C4-2B (cell line): Measurements from ENCODE around the gene ATAD1.
"Not testable (repeated sequence)": the region's sequence is repeated elsewhere in the genome, so short reads cannot be mapped to it uniquely, and the experiment has no call there.

ENCODE experiments used
- ZFX ChIP-seq: fragments of 450-650 bp; IDR thresholded peaks from 2 replicates; pipeline ENCODE4 v1.6.1; 2017
- TF ChIP-seq, protein P1 (sequence below): fragments of 450-650 bp; conservative IDR thresholded peaks from 2 replicates; pipeline ENCODE4 v1.5.1; 2017; ENCODE audit warnings: mild to moderate bottlenecking

DNA sequence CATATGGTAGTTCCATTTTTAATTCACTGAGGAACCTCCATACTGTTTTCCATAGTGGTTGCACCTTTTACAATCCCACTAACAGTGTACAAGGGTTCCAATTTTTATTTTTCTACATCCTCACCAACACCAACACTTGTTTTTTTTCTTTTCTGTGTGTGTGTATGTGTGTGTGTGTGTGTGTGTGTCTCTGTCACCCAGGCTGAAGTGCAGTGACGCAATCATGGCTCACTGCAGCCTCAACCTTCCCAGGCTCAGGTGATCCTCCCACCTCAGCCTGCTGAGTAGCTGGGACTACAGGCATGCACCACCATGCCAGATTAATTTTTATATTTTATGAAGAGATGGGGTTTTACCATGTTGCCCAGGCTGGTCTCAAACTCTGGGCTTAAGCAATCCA, 79.8 kb downstream of the ATAD1 start:
- TF ChIP-seq, protein P1, sequence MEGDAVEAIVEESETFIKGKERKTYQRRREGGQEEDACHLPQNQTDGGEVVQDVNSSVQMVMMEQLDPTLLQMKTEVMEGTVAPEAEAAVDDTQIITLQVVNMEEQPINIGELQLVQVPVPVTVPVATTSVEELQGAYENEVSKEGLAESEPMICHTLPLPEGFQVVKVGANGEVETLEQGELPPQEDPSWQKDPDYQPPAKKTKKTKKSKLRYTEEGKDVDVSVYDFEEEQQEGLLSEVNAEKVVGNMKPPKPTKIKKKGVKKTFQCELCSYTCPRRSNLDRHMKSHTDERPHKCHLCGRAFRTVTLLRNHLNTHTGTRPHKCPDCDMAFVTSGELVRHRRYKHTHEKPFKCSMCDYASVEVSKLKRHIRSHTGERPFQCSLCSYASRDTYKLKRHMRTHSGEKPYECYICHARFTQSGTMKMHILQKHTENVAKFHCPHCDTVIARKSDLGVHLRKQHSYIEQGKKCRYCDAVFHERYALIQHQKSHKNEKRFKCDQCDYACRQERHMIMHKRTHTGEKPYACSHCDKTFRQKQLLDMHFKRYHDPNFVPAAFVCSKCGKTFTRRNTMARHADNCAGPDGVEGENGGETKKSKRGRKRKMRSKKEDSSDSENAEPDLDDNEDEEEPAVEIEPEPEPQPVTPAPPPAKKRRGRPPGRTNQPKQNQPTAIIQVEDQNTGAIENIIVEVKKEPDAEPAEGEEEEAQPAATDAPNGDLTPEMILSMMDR = not testable (repeated sequence)
- TF ChIP-seq ZFX = not testable (repeated sequence)
